ENCODE measurements around the gene FAT1.

- TF ChIP-seq CTCF (IDR thresholded peaks at IDR 0.05) (peak; percentile 29 to 81 (median 74)), POLR2AphosphoS5 (IDR thresholded peaks at IDR 0.05) (peak; percentile 28)
Observed at GRCh38 chr4:186725469-186726425, 2.1 kb upstream of the FAT1 start.
